Stimulated activated CD4-positive, alpha-beta T cell treated with anti-CD3 and anti-CD28 coated beads, Interleukin-15, amount 100 ng/mL, for 48 hours (primary cell): ENCODE data around the gene SLC9A1.

Source experiments
- DNase-seq, 2 donors: peaks; one replicate each; pipeline ENCODE4 v3.0.0-alpha.2; 2020; ENCODE audit warnings: low read depth in 2 of 2

SLC9A1 gene

DNA sequence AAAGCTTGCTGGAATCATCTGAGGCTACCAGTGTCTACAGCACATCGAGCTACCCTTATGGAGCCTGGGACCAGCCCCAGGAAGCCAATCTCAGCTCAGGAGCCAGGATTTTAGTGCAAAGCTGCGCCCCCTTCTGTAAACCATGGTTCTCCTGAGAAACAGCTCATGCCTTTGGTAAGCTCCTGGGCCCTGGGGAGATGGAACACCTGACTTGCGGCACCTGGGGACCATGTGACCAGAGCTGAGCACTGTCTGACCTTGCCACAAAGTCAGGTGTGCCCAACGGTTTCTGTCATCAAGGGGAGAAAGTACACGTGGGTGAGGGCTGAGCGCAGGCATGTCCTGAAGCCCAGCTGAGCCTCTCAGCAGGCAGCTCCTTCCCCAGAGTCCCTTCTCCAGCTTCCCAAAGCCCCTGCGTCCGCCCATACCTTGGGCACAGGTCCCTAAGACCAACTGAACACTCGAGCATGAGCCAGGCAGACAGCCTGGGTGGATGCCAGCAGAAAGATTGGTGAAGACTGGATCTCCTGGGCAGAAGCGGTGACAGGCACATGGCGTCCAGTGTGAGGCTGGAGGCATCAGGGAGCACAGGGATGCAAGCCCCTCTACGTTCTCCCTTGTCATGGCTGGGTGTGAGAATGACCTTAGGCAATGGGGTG, 84.4 kb downstream of the SLC9A1 start:
- DNase-seq, result no peak

GRCh38 chr1:27068922-27069321, 86.0 kb downstream of the SLC9A1 start:
- DNase-seq, result no peak

GRCh38 chr1:27065999-27066630, 88.8 kb downstream of the SLC9A1 start:
- no peak for DNase-seq

GRCh38 chr1:27060891-27061290, 94.0 kb downstream of the SLC9A1 start:
- no peak for DNase-seq

GRCh38 chr1:27058966-27059669, 95.8 kb downstream of the SLC9A1 start:
- no peak for DNase-seq

DNA sequence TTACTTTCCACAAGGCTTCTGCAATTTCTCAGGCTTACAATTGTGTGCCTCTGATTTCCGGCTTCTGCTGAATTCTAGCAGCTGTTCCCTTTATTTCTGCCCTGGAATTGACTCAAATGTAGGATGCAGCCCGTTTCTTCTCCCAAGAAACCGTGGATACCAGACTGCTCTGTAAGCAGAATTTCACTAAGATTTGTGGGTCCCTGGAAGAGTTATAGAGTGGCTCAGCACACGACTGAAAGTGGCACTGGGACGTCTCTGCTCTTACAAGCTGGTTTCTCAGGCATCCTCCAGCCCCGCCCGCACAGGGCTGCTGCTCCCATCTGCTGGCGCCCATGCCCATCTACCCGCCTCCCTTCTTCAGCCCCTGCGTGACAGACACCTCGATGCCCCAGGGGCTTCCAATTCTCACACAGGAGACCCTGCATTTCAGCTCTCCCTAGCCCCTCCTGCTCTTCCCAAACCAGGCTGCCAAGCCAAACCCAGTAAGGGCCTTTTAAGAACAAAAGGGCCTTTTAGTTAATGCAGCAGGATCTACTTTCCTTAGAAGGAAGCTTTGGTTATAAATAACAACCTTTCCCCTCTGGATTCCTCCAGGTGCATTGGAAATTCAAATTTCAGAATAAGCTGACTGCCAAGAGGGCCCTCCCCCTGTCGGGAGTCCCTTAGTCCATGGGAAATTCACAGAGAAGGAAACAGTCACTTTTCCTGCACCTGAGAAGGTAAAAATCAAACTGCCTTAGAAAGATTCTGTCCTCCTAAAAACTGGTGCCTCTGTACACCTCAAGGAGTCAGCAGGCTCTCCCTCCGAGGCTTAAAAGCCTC, 96.9 kb downstream of the SLC9A1 start:
- DNase-seq, result no peak

DNA sequence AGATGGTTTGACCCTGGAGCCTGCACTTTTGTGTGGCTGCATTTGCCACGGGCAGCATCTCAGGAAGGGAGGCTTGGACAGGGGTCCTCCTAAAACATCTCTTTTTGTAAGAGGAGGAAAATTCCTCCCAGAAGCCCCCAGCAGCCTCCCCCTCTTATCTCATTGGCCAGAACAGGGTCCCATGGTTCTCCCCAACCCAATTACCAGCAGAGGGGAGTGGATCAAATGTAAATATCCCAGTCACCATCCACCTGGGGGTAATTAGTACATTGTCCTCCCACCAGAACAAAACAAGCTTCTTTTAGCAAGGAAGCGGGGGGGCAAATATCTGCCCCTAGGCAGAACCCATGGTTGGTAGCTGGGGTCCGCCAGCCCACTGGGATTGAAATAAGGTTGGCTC, 97.5 kb downstream of the SLC9A1 start:
- no peak for DNase-seq

DNA sequence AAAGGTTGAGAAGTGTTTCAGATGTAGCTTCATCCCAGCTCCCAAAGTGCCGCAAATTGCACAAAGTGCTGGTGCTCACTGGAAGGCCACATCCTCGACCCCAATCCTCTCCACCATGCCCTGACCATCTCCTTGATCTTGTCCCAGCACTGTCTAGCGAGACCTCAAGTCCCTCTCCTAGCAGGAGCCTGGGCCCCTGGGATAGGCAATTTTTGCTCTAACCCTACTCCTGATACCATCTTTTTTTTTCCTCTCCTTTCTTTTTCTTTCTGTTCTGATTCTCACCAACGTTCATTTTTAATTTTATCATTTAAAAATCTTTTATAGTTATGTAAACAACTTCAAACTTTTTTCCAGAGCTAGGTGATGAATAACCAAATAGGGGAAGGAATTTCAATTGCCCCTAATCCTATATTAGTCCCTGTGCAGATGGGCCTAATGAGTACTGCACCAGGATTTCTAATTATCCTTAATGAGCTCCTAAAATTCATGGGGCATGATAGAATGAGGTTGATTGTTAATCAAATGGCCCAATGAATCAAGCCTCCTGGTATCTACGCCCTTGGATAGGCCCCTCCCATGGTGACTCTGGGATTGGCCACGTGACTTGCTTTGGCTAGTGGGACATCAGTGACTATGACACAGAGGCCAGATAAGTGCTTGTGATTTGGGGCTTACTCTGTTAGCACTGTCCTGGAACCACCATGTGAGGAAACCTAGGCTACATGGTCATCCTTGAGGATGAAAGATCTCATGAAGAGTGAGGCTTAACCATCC, 100.8 kb downstream of the SLC9A1 start:
- DNase-seq, result no peak

DNA sequence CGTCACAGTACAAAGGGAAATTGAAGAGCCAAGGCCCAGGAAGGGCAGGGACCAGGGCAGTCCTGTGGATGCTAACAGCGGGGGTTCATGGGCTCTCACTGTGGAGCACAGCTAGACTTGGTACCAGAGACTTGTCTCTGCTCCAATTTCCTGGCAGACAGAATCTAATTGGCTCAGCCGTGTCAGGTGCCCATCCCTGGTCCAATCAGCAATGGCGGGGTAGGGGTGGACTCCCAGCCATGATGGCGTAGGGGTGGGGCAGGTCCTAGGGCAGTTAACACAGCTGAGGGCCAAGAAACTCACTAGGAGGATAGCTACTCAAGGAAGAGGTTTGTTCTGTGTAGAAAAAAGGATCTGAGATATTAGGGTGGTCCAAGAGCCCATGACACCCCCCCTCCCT, 102.4 kb downstream of the SLC9A1 start:
- no peak for DNase-seq

GRCh38 chr1:27049607-27050006, 105.3 kb downstream of the SLC9A1 start:
- no peak for DNase-seq

DNA sequence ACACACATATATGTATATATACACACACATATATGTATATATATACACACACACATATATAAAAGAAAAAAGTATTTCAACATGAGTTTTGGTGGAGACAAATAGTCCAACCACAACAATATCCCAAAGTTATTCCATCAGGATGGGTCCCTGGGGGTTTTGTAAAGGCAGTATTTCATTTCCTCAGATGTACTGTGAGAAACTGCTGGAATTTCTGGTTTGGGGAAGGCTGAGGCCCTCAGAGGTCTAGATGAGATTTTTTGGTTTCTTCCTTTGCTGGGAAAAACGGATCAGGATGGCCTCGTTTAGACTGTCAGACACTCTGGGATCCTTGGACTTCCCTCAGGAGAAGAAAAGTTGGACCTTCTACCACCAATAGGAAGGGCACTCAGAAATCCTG, 105.8 kb downstream of the SLC9A1 start:
- DNase-seq, result no peak
